Measurements from ENCODE around the gene WDFY2. TPM values are rescaled to one million over a fixed set of nuclear protein-coding genes. Genes with fewer than 3 reads are reported as not detected.

WDFY2 gene
- total RNA-seq, 1 donor from 2014 or later, result 16.2 TPM

GRCh38 chr13:51635137-51635878 is 51.0 kb downstream of the WDFY2 start:
- H3K27me3 ChIP-seq (ENCODE audit: insufficient read depth, low read length), result no peaks in the 10 kb centered on the region
- Mint-ChIP-seq H3K27me3 (ENCODE audit: low read depth, unreplicated experiment) (no peaks in the 10 kb centered on the region), H3K4me1 (ENCODE audit: low read depth, unreplicated experiment) (peaks cover 50% of the 10 kb centered on the region), H3K36me3 (ENCODE audit: low read depth, unreplicated experiment) (peaks cover 5% of the 10 kb centered on the region), H3K9me3 (ENCODE audit: unreplicated experiment) (no peaks in the 10 kb centered on the region), H3K27ac (ENCODE audit: unreplicated experiment) (peak overlapping the region; percentile 73), H3K4me3 (ENCODE audit: unreplicated experiment) (no peak overlapping the region)
- no peak overlapping the region for H2AFZ ChIP-seq (ENCODE audit: low read depth, low read length)
- H3K4me3 ChIP-seq (ENCODE audit: insufficient read depth, low read depth, low read length), result no peak overlapping the region
- FAIRE-seq (no peak), DNase-seq (ENCODE audit: low read depth) (no peak)
- TF ChIP-seq EZH2 (IDR thresholded peaks at IDR 0.05; ENCODE audit: insufficient read depth, low read length) (no peak), CTCF (IDR thresholded peaks at IDR 0.05; ENCODE audit: insufficient read depth, low read depth, low read length) (no peak)
- H3K27ac ChIP-seq (ENCODE audit: low read depth, low read length), result no peak overlapping the region
- H4K20me1 ChIP-seq (ENCODE audit: insufficient read depth, low read length), result peaks cover 6% of the 10 kb centered on the region
- H3K4me2 ChIP-seq (ENCODE audit: low read length), result no peak overlapping the region
- H3K9me3 ChIP-seq (ENCODE audit: insufficient read depth, low read depth, low read length), result no peaks in the 10 kb centered on the region
- H3K9ac ChIP-seq (ENCODE audit: low read length), result no peak overlapping the region
- H3K79me2 ChIP-seq (ENCODE audit: insufficient read depth, low read length), result peaks cover 72% of the 10 kb centered on the region
- H3K4me1 ChIP-seq (ENCODE audit: insufficient read depth, low read length), result peaks cover 36% of the 10 kb centered on the region
- H3K36me3 ChIP-seq (ENCODE audit: insufficient read depth, low read length), result no peaks in the 10 kb centered on the region

DNA sequence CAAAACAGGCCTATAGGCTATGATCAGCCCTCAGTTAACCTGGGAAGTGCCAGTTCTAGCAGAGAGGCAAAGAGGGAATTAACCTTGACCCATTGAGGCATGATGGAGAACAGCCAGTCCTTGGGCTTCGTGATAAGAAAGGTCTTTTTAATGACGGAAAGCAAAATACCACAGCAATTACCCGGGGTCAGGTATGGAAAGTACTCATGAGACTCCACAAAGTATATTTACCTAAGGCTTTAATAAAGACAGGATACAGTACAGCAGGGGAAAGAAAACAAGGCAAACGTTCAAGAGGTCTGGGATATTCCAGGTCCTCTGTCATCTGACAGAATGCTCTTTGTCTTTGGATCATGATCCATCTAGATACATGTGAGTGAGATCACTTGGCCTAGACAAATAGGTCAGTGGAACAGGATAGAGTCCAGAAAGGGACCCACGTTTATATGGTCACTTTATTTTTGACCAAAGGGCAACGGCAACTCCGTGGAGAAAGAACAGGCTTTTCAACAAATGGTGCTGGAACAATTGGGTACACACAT is 52.2 kb downstream of the WDFY2 start:
- H3K4me1 ChIP-seq (ENCODE audit: insufficient read depth, low read length), result peaks cover 36% of the 10 kb centered on the region
- peaks cover 78% of the 10 kb centered on the region for H3K79me2 ChIP-seq (ENCODE audit: insufficient read depth, low read length)
- FAIRE-seq, result no peak

More for the DNA sequence above, 52.2 kb downstream of the WDFY2 start:
- Histone ChIP-seq H3K9ac (ENCODE audit: low read length) (no peak overlapping the region), H2AFZ (ENCODE audit: low read depth, low read length) (no peak overlapping the region), H3K27ac (ENCODE audit: low read depth, low read length) (no peak overlapping the region), H3K36me3 (ENCODE audit: insufficient read depth, low read length) (no peaks in the 10 kb centered on the region), H3K4me2 (ENCODE audit: low read length) (peak overlapping the region; percentile 28), H3K9me3 (ENCODE audit: insufficient read depth, low read depth, low read length) (no peaks in the 10 kb centered on the region), H3K4me3 (ENCODE audit: insufficient read depth, low read depth, low read length) (no peak overlapping the region), H4K20me1 (ENCODE audit: insufficient read depth, low read length) (peaks cover 6% of the 10 kb centered on the region), H3K27me3 (ENCODE audit: insufficient read depth, low read length) (no peaks in the 10 kb centered on the region)
- H3K4me3 Mint-ChIP-seq (ENCODE audit: unreplicated experiment), result no peak overlapping the region
- H3K4me1 Mint-ChIP-seq (ENCODE audit: low read depth, unreplicated experiment), result peaks cover 47% of the 10 kb centered on the region
- no peak for DNase-seq (ENCODE audit: low read depth)
- H3K36me3 Mint-ChIP-seq (ENCODE audit: low read depth, unreplicated experiment), result peaks cover 3% of the 10 kb centered on the region
- H3K9me3 Mint-ChIP-seq (ENCODE audit: unreplicated experiment), result no peaks in the 10 kb centered on the region
- no peaks in the 10 kb centered on the region for H3K27me3 Mint-ChIP-seq (ENCODE audit: low read depth, unreplicated experiment)
- no peak for TF ChIP-seq EZH2 (IDR thresholded peaks at IDR 0.05; ENCODE audit: insufficient read depth, low read length)
- TF ChIP-seq CTCF (IDR thresholded peaks at IDR 0.05; ENCODE audit: insufficient read depth, low read depth, low read length), result no peak
- peak overlapping the region; percentile 5 for H3K27ac Mint-ChIP-seq (ENCODE audit: unreplicated experiment)
